Ovary (tissue), 9 donors: ENCODE data around the gene ASIC4. TPM values are rescaled to one million over a fixed set of nuclear protein-coding genes. Genes with fewer than 3 reads are reported as not detected.

ENCODE experiments used
- DNase-seq, 5 donors: peaks; one replicate each; pipeline ENCODE4 v3.0.0-alpha.2; 2019 to 2020
- H3K27ac ChIP-seq, 2 donors: fragments of 200-600 bp; one replicate each; pipeline versions ENCODE4 v1.5.1 to v1.8.0; 2019 to 2022
- H3K27me3 ChIP-seq: fragments of 200-600 bp; one replicate; pipeline ENCODE4 v1.8.0; 2022
- H3K36me3 ChIP-seq: fragments of 200-600 bp; sonication (generic); one replicate; pipeline ENCODE4 v1.5.1; 2019
- H3K4me1 ChIP-seq: one replicate; pipeline ENCODE4 v1.8.1; 2013; ENCODE audit warnings: mild to moderate bottlenecking, moderate library complexity; ENCODE audit not compliant: insufficient read depth
- H3K4me3 ChIP-seq: fragments of 200-600 bp; sonication (generic); one replicate; pipeline ENCODE4 v1.5.1; 2017
- H3K9me3 ChIP-seq, 2 donors: fragments of 200-600 bp in 1 of 2; sonication (generic) in 1 of 2; one replicate each; pipeline versions ENCODE4 v1.5.1 to v1.8.1; 2013 to 2019; ENCODE audit warnings: mild to moderate bottlenecking in 1 of 2, moderate library complexity in 1 of 2
- CTCF ChIP-seq, 3 donors: fragments of 450-650 bp in 2 of 3; fragments of 200-600 bp in 1 of 3; IDR thresholded peaks; one replicate each; pipeline versions ENCODE4 v1.5.1 to v1.8.0; 2016 to 2022; ENCODE audit warnings: antibody characterized with exemption in 3 of 3, mild to moderate bottlenecking in 1 of 3
- EP300 ChIP-seq: sonication (generic); formaldehyde crosslinking; IDR thresholded peaks from one replicate; pipeline ENCODE4 v1.6.1; 2017; ENCODE audit warnings: antibody characterized with exemption
- POLR2A ChIP-seq: fragments of 450-650 bp; IDR thresholded peaks from one replicate; pipeline ENCODE4 v1.6.1; 2017; ENCODE audit warnings: antibody characterized with exemption, mild to moderate bottlenecking, moderate library complexity
- WGBS, 3 donors: extraction: QIAGEN DNeasy Blood & Tissue Kit in 1 of 3; methylation state at CpG; one replicate each; pipeline versions ENCODE4 v1.1.5 to v1.1.7; 2013 to 2017; 5-methylcytosine and 5-hydroxymethylcytosine counted together
- intact Hi-C, 4 donors: fragments of 100-400 bp; cut with DNase I; formaldehyde crosslinking; loops; one replicate each; pipeline versions ENCODE4 v1.11.0 to v1.15.1; 2022 to 2023
- polyA plus RNA-seq, 2 donors: library from polyadenylated mRNA; stranded (reverse); fragments of 200-250 nt in 1 of 2; fragments of 350-450 nt in 1 of 2; fragmentation: Illumina TruSeq in 1 of 2; extraction: RNeasy Lipid Tissue Mini Kit (QIAGEN cat#74804) in 1 of 2; gene quantifications; one replicate each; pipeline ENCODE4 v1.2.3, GENCODE V29; 2013 to 2014
- total RNA-seq, 7 donors: library from RNA; depleted of rRNA in 2 of 7; stranded (reverse); fragments of >200 nt in 2 of 7; fragmentation: NEBNext Ultra II Directional in 3 of 7; extraction: Animal tissue kit (Norgen Biotek cat#: 25700) in 3 of 7; gene quantifications; one replicate each; pipeline versions ENCODE4 v1.1.0 to v1.2.4, GENCODE V29; 2016 to 2023
- donor health status: DM: no; HTN: no; CAD: no; lungs with moderate emphysema.
- donor health status: DM: no; HTN: no; CAD: no.
- donor health status: Bipolar disorder and iron deficiency.
- donor health status: DM: yes; HTN: yes; CAD: no.
- donor health status: DM: no; HTN: no; CAD: no.
- donor health status: DM: yes; HTN: yes; CAD: no.

ASIC4 gene
- total and polyA plus RNA-seq, 9 donors: 0.05 to 0.28 (median 0.17) TPM; not detected in 5

- Histone ChIP-seq H3K9me3 (no peaks in the 10 kb centered on the region), H3K36me3 (no peaks in the 10 kb centered on the region), H3K4me3 (no peak overlapping the region), H3K4me1 (peaks cover 9% of the 10 kb centered on the region), H3K27ac (peak overlapping the region; percentile 14 to 54), H3K27me3 (no peaks in the 10 kb centered on the region)
- TF ChIP-seq EP300: no peak
- TF ChIP-seq POLR2A: no peak
- no peak for TF ChIP-seq CTCF (IDR thresholded peaks at IDR 0.05)
- peak in 1 of 5 donors; percentile 11 for DNase-seq
- intact Hi-C loops: no loop called here
- WGBS, 3 donors: 91 to 92% (median 91%) methylated on average over 6 of the region's 6 CpGs
These were observed 61.6 kb downstream of the ASIC4 start for GRCh38 chr2:219575566-219576504.

DNA sequence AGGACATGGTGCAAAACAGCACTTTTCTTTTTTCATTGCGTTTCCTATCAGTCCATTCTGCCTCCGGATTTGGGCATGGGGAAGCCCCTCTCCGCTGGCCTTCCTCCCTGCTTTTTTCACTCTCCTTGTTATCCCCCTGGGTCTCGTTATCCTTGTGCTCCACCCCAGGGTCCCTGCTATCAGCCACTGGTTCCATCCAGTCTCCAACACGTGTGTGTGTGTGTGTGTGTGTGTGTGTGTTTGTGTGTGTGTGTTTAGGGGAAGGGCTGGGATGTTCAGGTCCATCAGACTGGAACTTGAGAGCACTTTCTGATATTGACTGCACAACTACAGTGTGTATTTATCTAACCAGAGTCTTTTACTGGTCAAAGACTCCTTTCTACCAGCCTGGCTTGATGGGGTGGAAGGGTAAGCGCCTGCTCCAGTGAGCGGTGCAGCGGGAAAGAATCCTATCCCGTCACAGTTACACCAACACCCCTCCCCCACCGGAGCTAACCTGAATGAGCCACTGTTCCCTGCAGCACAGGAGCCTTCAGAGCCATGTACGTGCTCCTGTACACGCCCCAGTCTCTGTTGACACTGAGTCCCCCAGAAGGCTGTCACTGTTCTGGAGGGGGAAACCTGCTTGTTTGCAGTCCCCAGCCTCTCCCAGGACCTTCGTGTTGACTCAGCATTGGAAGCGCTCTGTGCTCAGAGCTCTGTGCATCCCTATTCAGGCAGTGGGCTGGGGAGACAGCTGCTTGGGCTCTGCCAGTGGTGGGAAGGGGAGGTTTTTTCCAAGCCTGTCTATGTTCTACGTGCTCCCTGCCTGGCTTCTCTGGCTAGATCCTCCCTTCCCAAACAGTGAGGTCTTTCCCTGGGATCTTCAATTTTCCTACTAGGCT, 62.5 kb downstream of the ASIC4 start:
- Histone ChIP-seq H3K36me3 (no peaks in the 10 kb centered on the region), H3K27ac (peak overlapping the region; percentile 31 to 54), H3K4me1 (peaks cover 9% of the 10 kb centered on the region), H3K9me3 (no peaks in the 10 kb centered on the region), H3K27me3 (no peaks in the 10 kb centered on the region), H3K4me3 (no peak overlapping the region)
- WGBS, 3 donors: 13 to 28% (median 13%) methylated on average over 15 of the region's 15 CpGs
- no peak for TF ChIP-seq EP300
- TF ChIP-seq CTCF (IDR thresholded peaks at IDR 0.05): no peak
- TF ChIP-seq POLR2A: no peak
- DNase-seq: peak; percentile 70 to 75 (median 71)
- intact Hi-C loops: no loop called here

GRCh38 chr2:219578811-219579613, 64.7 kb downstream of the ASIC4 start:
- Histone ChIP-seq H3K27me3 (no peaks in the 10 kb centered on the region), H3K36me3 (no peaks in the 10 kb centered on the region), H3K27ac (no peak overlapping the region), H3K9me3 (no peaks in the 10 kb centered on the region), H3K4me3 (no peak overlapping the region), H3K4me1 (peaks cover 6% of the 10 kb centered on the region)
- TF ChIP-seq POLR2A (no peak), CTCF (IDR thresholded peaks at IDR 0.05) (no peak)
- 84 to 88% (median 87%) methylated on average over 8 of the region's 8 CpGs for WGBS, 3 donors
- intact Hi-C loops: no loop called here
- DNase-seq: no peak

- no peak for TF ChIP-seq CTCF (IDR thresholded peaks at IDR 0.05)
- no peak for TF ChIP-seq EP300
- TF ChIP-seq POLR2A: no peak
These were observed 67.1 kb downstream of the ASIC4 start for GRCh38 chr2:219581346-219581745.

More at GRCh38 chr2:219581346-219581745, 67.1 kb downstream of the ASIC4 start:
- 65 to 80% (median 70%) methylated on average over 2 of the region's 2 CpGs for WGBS, 3 donors
- no peak overlapping the region for H3K27ac ChIP-seq
- intact Hi-C loops: no loop called here
- H3K9me3 ChIP-seq: no peaks in the 10 kb centered on the region
- DNase-seq: no peak
- no peak overlapping the region for H3K4me3 ChIP-seq
- H3K4me1 ChIP-seq: no peaks in the 10 kb centered on the region
- H3K36me3 ChIP-seq: no peaks in the 10 kb centered on the region
- no peaks in the 10 kb centered on the region for H3K27me3 ChIP-seq
